Aorta (tissue), 5 donors: Measurements from ENCODE around the gene SH3BGRL2. TPM values are rescaled to one million over a fixed set of nuclear protein-coding genes. Genes with fewer than 3 reads are reported as not detected.

Experiments used
- ATAC-seq: fragments of 200-7000 bp; cut with Tn5 transposase; one replicate; pipeline ENCODE4 v1.9.1; 2022; ENCODE audit warnings: moderate library complexity; ENCODE audit not compliant: low FRiP score
- DNase-seq, 2 donors: peaks; one replicate each; pipeline ENCODE4 v3.0.0-alpha.2; 2020
- H3K27ac ChIP-seq, 2 donors: one replicate each; pipeline ENCODE4 v1.5.1; 2013; ENCODE audit warnings: low read length in 2 of 2, mild to moderate bottlenecking in 2 of 2, moderate library complexity in 2 of 2, control low read depth in 1 of 2, inconsistent platforms in 1 of 2, low read depth in 1 of 2
- H3K27me3 ChIP-seq, 2 donors: one replicate each; pipeline ENCODE4 v1.6.1; 2013; ENCODE audit warnings: control low read depth in 1 of 2, low read length in 1 of 2, mild to moderate bottlenecking in 1 of 2, moderate library complexity in 1 of 2; ENCODE audit not compliant: insufficient read depth in 2 of 2, control insufficient read depth in 1 of 2
- H3K36me3 ChIP-seq, 2 donors: one replicate each; pipeline ENCODE4 v1.6.1; 2013; ENCODE audit warnings: control low read depth in 1 of 2, low read length in 1 of 2, mild to moderate bottlenecking in 1 of 2; ENCODE audit not compliant: insufficient read depth in 2 of 2, control insufficient read depth in 1 of 2
- H3K4me1 ChIP-seq, 2 donors: one replicate each; pipeline ENCODE4 v1.6.1; 2013; ENCODE audit warnings: low read length in 2 of 2, control low read depth in 1 of 2, mild to moderate bottlenecking in 1 of 2, moderate library complexity in 1 of 2; ENCODE audit not compliant: insufficient read depth in 2 of 2, control insufficient read depth in 1 of 2
- H3K4me3 ChIP-seq, 2 donors: one replicate each; pipeline ENCODE4 v1.5.1; 2013; ENCODE audit warnings: low read length in 2 of 2, control low read depth in 1 of 2, mild to moderate bottlenecking in 1 of 2
- H3K9me3 ChIP-seq: one replicate; pipeline ENCODE4 v1.6.1; 2013; ENCODE audit warnings: mild to moderate bottlenecking, low read length; ENCODE audit not compliant: control insufficient read depth
- WGBS, 2 donors: extraction: QIAGEN DNeasy Blood & Tissue Kit; methylation state at CpG; one replicate each; pipeline ENCODE4 v1.1.7; 2013; 5-methylcytosine and 5-hydroxymethylcytosine counted together
- intact Hi-C, 2 donors: fragments of 100-400 bp; cut with DNase I; formaldehyde crosslinking; loops; one replicate each; pipeline versions ENCODE4 v1.14.2 to v1.15.0; 2022
- polyA plus RNA-seq, 2 donors: library from polyadenylated mRNA; stranded (reverse); fragments of 200-250 nt; gene quantifications; one replicate each; pipeline ENCODE4 v1.2.3, GENCODE V29; 2013
- total RNA-seq, 2 donors: library from RNA; stranded (reverse); fragmentation: NEBNext Ultra II Directional; extraction: Animal tissue kit (Norgen Biotek cat#: 25700); gene quantifications; one replicate each; pipeline ENCODE4 v1.2.1, GENCODE V29; 2021
- donor health status: healthy with polysubstance abuse.
- donor health status: Bipolar disorder and iron deficiency.
- donor health status: DM: no; HTN: no; CAD: no.
- donor health status: DM: no; HTN: no; CAD: no.
- donor health status: DM: yes; HTN: yes; CAD: no.

The SH3BGRL2 gene
- total and polyA plus RNA-seq, 4 donors = 1.8 to 23.7 (median 20.8) TPM

DNA sequence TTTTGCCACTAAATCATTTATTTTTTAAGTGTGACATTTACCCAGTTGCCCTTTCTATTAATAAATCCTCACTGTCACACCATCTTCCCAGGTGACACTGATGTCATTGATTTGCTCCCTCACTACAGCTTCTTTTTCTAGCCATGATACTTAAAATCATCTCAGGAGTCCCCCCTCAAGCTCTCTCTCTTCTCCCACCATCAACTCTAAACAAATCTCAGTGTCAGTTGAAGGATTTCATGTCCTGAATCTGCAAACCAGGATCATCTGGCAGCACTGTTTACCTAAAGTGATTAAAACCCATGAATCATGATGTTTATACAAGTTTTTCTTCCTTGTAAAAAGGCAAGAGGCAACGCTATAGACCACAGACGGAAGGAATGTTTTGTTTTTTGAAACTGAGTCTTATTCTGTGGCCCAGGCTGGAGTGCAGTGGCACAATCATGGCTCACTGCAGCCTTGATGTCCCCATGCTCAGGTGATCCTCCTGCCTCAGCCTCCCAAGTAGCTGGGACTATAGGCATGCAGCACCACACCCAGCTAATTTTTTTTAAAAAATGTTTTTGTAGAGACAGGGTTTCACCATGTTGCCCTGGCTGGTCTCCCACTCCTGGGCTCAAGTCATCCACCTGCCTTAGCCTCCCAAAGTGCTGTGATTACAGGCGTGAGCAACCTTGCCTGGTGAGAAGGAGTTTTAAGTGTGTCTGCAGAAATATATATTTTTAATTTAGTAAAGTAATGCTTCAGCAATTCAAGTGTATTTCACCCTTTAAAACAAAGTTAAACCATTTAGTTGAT lies 30.1 kb upstream of the SH3BGRL2 start:
- intact Hi-C loops = no loop called here
- no peaks in the 10 kb centered on the region for H3K36me3 ChIP-seq
- H3K27me3 ChIP-seq = no peaks in the 10 kb centered on the region
- no peaks in the 10 kb centered on the region for H3K9me3 ChIP-seq
- 38% methylated on average over 3 of the region's 3 CpGs for WGBS, 2 donors
- no peak overlapping the region for H3K4me3 ChIP-seq
- no peaks in the 10 kb centered on the region for H3K4me1 ChIP-seq
- no peak overlapping the region for H3K27ac ChIP-seq
- ATAC-seq (no peak), DNase-seq (no peak)

DNA sequence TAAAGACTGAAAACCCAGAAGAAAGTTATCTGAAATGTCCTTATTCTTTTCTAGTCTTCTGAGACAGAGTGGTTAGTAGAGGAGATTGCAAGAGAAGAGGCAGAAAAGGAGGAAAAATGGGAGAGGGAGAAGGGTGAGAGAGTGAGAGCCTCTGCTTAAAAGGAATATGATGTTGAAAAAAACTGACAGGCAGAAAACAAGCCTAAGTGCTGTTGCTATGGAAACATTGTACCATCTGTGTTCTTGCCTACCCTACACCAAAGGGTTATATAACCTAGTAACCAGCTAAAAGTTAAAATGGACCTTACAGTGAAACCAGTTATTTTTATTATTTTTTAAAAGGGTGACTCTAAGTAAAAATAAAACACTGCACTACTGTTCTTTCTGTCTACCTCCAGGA lies 28.3 kb upstream of the SH3BGRL2 start:
- no peaks in the 10 kb centered on the region for H3K27me3 ChIP-seq
- no peaks in the 10 kb centered on the region for H3K4me1 ChIP-seq
- no peaks in the 10 kb centered on the region for H3K9me3 ChIP-seq
- intact Hi-C loops = no loop called here
- DNase-seq = no peak
- H3K36me3 ChIP-seq = no peaks in the 10 kb centered on the region
- no peak overlapping the region for H3K27ac ChIP-seq
- no peak for ATAC-seq
- no peak overlapping the region for H3K4me3 ChIP-seq

DNA sequence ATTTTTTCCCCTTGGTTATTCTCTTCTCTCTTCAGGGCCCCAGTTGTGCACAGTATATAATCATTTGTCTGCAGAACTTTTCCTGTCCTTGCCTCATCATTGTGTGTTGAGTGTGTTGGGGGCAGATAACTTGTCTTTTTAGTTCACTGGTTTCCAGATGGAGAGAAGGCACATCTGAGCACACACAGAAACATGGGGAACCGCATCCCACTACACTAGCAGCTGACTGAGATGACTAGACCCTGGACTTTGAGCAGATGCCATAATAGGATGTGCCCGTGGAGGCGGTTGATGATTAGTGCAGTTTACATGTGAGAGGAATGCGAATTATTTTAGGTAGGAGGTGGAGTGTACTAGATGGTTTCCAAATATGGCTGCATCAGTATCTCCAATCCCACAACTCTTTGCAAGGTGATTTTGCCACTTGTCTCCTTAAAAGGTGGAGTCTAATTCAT lies 26.5 kb upstream of the SH3BGRL2 start:
- WGBS, 2 donors = 91 to 93% methylated on average over 4 of the region's 4 CpGs
- H3K27ac ChIP-seq = no peak overlapping the region
- ATAC-seq (no peak), DNase-seq (no peak)
- intact Hi-C loops = no loop called here
- no peaks in the 10 kb centered on the region for H3K9me3 ChIP-seq
- no peak overlapping the region for H3K4me3 ChIP-seq
- no peaks in the 10 kb centered on the region for H3K4me1 ChIP-seq
- H3K36me3 ChIP-seq = no peaks in the 10 kb centered on the region
- no peaks in the 10 kb centered on the region for H3K27me3 ChIP-seq

DNA sequence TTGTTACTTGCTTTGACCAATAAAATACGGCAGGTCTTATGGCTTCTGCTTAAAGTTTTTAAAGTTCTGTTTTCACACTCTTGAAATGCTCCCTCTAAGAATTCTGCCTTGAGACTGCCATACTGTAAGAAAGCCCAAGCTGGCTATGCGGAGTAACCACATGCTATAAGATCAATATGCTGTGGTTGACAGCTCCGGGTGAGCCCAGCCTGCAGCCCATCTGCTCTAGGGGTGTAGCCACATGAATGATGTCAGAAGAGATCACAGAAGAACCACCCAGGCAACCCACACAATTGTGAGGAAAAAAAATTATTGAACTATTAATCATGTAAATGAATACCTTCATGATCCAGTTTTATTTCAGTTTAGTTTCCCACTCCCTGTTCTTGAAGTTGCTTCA lies 26.1 kb upstream of the SH3BGRL2 start:
- 93 to 94% methylated on average over 3 of the region's 3 CpGs for WGBS, 2 donors
- H3K27ac ChIP-seq = no peak overlapping the region
- H3K4me3 ChIP-seq = no peak overlapping the region
- no peaks in the 10 kb centered on the region for H3K27me3 ChIP-seq
- DNase-seq (no peak), ATAC-seq (no peak)
- H3K4me1 ChIP-seq = no peaks in the 10 kb centered on the region
- intact Hi-C loops = no loop called here
- H3K9me3 ChIP-seq = no peaks in the 10 kb centered on the region
- no peaks in the 10 kb centered on the region for H3K36me3 ChIP-seq

DNA sequence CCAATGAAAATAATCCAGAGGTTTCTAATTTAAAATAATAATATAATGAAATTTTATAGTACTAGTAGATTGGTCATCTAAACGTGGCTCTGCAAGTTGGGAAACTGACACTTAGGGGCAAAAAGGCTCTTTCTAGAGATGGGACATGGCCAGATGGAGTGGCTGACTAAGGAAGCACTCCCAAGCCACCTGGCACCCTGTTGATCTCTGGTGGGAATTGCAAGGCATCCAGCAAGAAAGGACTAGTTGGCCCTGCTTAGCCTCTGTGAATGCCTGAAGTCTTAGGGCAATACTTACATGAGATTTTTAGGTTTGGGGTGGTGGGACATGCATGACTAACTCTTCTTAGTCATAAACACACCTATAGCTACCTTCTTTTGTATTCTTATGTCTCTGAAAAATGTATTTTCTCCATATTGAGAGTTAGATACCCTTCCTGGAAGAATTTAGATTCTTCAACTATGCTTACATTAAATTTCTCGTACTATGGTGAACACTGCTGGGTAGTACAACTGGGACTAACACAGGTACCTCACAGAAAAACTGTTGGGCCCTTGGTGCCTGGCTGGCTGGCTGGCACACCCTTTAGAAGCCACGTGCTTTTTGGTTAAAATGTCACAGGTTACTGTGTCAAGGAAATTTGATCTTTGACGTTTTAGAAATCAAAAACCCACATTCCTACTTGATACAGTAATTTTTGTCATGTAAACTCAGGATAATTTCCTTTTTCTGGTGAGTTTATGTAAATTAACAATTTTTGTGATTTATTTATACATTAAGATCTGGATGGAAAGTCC lies 25.0 kb upstream of the SH3BGRL2 start:
- Histone ChIP-seq H3K27ac (no peak overlapping the region), H3K27me3 (no peaks in the 10 kb centered on the region), H3K4me1 (no peaks in the 10 kb centered on the region), H3K4me3 (no peak overlapping the region), H3K36me3 (no peaks in the 10 kb centered on the region), H3K9me3 (no peaks in the 10 kb centered on the region)
- WGBS, 2 donors = 59 to 63% methylated on average over 4 of the region's 4 CpGs
- ATAC-seq = no peak
- intact Hi-C loops = no loop called here
- no peak for DNase-seq

DNA sequence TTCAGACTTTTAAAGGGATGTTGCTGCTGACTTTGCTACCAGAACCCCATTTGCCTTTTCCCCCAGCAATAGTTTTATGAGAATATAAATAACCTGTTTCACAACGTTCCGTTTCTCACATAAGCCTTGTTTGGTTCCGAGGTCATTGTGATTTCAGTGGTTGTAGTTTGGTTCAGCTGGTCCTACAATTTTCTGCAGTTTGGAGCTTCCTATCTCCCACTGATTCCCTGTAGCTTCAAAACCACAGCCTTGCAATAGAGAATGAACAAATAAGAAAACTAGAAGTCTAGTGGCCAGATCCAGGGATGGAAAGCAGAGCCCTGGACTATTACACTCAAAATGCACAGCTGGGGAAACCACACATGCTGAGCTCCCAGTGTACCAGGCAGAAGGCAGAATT lies 24.1 kb upstream of the SH3BGRL2 start:
- intact Hi-C loops = no loop called here
- H3K4me1 ChIP-seq = no peaks in the 10 kb centered on the region
- H3K27ac ChIP-seq = peak overlapping the region in 1 of 2 donors; percentile 3
- no peak for ATAC-seq
- no peaks in the 10 kb centered on the region for H3K27me3 ChIP-seq
- WGBS, 2 donors = 12 to 21% methylated on average over 3 of the region's 3 CpGs
- no peaks in the 10 kb centered on the region for H3K36me3 ChIP-seq
- DNase-seq = no peak
- no peak overlapping the region for H3K4me3 ChIP-seq
- no peaks in the 10 kb centered on the region for H3K9me3 ChIP-seq

DNA sequence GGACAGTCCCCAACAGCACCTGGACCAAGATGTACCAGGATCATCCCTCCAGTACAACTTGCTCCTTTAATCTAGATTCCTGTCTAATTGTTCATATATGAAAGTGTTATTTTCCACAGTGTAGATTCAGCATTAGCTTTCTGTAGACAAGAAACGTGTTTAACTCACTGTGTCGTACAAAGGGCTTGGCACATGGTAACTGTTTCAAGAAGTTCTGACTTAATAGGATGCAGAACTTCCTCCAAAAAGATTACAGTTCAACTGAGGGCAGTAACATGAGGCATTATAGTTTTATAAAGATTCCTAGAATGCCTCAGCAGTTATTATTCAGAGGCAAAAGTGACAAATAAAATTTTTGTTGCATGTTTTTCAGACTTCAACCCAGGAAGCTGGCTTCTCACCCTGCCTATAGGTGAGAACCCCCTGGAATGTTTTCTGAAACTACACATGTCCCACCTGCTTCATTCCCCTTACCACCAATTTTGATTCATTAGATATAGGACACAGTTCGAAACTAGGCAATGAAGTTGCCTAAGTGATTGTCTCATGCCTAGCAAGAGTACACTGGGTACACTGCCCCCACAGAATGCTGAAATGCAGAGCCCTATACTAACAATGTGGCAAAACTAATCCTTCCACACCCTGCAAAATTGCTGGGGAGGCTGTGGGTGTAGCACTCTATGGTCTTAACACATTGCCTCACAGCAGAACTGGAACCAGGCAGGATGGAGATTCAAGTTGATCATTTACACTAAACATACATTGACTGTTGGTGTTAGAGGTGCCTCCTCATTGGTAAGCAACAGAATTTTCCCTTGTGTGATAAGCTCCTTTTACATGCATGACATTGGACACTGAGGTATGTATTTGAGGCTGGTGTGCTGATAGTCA lies 22.6 kb upstream of the SH3BGRL2 start:
- H3K4me1 ChIP-seq = no peaks in the 10 kb centered on the region
- 78 to 87% methylated on average over 3 of the region's 3 CpGs for WGBS, 2 donors
- H3K36me3 ChIP-seq = no peaks in the 10 kb centered on the region
- intact Hi-C loops = no loop called here
- H3K9me3 ChIP-seq = no peaks in the 10 kb centered on the region
- H3K27ac ChIP-seq = no peak overlapping the region
- ATAC-seq (no peak), DNase-seq (no peak)
- no peaks in the 10 kb centered on the region for H3K27me3 ChIP-seq
- H3K4me3 ChIP-seq = no peak overlapping the region

DNA sequence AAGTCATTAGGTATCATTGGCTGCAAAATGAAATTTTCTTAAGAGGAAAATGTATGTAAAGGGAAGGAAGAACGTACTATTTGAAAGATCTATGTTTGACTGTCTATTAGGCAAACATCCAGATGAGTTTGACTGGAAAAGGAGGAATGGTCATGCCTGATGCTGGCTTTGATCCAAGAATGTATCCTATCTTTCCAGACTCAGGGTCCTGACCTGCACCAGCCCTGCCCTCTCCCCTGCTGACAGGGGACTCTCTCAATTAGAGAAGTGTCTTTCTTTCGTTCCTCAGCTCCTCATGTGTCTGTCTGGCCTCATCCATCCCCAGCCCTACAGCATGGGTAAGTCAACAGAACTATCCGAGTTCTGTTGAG lies 21.9 kb upstream of the SH3BGRL2 start:
- DNase-seq (no peak), ATAC-seq (no peak)
- WGBS, 2 donors = 81 to 84% methylated on average over 3 of the region's 3 CpGs
- Histone ChIP-seq H3K36me3 (no peaks in the 10 kb centered on the region), H3K27me3 (no peaks in the 10 kb centered on the region), H3K4me1 (no peaks in the 10 kb centered on the region), H3K27ac (no peak overlapping the region), H3K9me3 (no peaks in the 10 kb centered on the region), H3K4me3 (no peak overlapping the region)
- intact Hi-C loops = no loop called here
